ENCODE results near the gene PIP4K2A.

DNA sequence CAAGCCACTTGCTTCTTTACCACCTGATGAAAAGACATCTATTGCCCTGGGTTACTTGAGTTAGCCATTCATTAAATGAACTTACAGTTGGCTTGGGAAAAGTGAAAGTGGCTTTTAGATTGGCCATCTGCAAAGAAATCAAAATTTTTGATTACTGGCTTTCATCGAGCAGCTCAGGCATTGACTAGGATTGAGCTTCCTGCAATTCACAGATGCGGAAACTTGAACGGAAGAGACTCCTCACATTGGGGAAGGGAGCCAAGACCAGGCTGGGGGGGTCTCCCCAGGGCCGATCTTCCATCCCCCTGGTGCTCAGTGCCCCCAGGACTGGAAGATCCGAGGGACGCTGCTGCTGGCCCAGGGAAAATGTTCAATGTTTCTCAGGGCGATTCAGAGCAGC is 145.4 kb downstream of the PIP4K2A start:
- TF ChIP-seq, protein P1, sequence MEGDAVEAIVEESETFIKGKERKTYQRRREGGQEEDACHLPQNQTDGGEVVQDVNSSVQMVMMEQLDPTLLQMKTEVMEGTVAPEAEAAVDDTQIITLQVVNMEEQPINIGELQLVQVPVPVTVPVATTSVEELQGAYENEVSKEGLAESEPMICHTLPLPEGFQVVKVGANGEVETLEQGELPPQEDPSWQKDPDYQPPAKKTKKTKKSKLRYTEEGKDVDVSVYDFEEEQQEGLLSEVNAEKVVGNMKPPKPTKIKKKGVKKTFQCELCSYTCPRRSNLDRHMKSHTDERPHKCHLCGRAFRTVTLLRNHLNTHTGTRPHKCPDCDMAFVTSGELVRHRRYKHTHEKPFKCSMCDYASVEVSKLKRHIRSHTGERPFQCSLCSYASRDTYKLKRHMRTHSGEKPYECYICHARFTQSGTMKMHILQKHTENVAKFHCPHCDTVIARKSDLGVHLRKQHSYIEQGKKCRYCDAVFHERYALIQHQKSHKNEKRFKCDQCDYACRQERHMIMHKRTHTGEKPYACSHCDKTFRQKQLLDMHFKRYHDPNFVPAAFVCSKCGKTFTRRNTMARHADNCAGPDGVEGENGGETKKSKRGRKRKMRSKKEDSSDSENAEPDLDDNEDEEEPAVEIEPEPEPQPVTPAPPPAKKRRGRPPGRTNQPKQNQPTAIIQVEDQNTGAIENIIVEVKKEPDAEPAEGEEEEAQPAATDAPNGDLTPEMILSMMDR (IDR thresholded peaks at IDR 0.05): no peak
- TF ChIP-seq EP300 (IDR thresholded peaks at IDR 0.05) (no peak), POLR2A (IDR thresholded peaks at IDR 0.05) (no peak)
